ENCODE results near the gene FRMD1.

The FRMD1 gene

DNA sequence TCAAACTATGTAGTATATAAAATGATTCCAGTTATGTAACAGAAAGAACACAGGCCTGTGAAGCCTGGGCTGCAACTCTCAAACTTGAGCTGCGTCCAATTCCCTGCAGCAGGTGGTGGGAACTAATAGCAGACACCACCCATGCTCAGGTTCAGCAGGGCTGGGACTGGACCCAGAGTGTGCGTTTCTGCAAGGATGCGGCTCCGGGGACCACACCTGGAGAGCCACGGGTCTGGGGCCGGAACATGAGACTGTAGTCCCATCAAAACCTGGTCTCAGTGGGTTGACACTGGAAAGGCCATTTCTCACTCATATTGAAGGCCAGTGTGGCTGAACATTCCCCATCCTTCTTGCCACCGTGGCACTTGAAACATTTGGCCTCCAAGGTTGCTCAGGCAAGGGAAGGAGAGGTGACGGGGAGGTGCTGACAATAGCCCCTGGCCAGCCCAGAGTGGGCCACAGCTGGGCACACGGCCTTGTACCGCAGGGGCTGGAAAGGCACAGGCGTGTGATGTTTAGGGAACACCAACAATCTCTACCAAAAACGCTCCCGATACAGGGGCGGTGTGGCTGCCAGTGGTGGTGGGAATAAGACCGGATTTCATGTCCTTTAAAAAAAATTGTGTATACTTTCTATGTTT is 38.0 kb downstream of the FRMD1 start:
- DNase-seq: no peak

DNA sequence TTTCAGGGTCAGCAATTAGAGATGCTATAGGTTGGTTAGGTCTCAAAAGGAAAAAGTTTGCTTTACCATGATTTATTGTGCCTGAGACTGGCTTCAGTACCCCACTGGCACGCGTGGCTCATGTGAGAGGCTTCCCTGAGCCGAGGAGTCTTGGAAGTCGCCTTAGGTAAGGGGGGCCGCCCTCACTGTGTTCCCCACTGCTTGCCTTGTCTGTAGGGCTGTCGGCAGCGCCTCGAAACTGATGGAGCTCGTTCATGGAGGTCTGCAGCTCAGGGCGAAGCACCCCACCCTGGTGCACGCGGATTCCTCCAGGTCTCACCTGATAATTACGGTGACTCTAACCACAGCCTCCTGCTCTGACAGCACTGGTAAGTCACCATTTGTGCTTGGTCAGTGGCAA is 39.2 kb downstream of the FRMD1 start:
- no peak for DNase-seq

DNA sequence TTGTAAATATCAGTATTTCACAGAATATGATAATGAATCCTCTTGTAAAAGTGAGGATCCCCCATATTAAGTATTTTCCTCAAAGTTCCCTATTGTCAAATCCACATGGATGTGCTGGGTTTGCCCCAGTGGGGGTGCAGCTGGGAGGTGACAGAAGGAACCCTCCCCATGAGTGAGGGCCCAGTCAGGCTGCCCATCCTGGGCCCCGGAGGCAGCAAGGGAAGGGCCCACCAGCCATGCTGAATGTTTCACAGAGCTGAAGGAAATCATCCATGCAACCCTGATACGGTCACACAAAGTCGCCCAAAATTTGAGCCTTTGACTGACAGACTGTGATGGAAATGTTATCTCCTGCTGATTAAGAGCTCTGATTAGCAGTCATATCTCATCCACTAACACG is 39.7 kb downstream of the FRMD1 start:
- no peak for DNase-seq

DNA sequence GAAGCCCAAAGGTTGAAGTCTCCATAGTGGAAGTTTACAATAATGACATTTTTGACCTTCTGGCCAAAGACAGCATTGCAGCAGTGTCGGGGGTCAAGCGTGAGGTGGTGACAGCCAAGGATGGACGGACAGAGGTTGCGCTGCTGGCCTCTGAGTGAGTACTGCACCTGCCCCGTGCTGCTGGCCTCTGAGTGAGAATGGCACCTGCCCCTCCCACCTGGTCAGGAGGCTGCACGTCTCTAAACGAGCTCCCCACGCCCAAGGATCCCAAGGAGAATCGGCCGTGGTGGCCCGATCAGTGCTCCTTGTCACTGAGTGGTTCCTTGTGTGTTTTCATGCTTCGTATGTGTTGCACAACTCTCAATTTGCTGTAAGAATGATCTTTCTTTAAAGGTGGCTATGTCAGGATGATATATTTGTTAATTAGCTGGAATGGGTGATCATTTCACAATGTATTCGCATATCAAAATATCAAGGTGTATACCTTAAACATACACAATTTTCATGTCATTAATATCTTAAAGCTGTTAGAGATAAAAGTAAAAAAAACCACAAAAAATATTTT is 40.4 kb downstream of the FRMD1 start:
- no peak for DNase-seq

DNA sequence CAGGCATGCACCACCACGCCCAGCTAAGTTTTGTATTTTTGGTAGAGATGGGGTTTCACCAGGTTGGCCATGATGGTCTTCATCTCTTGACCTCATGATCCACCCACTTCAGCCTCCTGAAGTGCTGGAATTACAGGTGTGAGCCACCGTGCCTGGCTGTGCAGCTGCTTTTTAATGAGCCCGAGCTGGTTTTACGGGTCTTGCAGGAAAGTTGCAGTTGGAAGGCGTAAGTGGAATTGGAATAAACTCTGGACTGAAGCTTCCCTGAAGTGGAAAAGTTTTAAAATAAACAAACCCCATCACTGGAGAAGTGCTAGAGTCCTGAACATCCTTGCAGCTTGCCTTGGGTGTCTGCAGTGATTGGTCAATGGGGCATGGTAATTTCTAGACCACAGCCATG is 41.2 kb downstream of the FRMD1 start:
- DNase-seq: no peak

DNA sequence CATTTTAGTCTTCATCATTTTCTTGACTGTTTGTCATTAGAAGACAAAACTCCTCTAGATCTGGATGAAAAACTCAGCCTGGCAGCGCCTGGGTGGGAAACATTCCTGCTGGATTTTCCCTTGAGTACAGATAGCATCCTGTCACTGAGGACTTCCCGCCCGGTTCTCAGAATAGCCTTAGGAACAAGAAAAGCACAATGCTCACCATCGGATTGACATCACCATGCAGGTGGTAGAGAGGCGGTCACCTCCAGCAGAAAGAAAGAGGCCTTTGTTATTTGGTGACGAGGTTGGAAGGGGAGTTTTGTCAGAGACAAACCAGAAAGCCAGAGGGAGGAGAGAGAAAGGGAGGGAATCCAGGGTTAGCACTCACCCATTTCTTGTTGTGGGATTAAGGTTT is 41.8 kb downstream of the FRMD1 start:
- DNase-seq: no peak

DNA sequence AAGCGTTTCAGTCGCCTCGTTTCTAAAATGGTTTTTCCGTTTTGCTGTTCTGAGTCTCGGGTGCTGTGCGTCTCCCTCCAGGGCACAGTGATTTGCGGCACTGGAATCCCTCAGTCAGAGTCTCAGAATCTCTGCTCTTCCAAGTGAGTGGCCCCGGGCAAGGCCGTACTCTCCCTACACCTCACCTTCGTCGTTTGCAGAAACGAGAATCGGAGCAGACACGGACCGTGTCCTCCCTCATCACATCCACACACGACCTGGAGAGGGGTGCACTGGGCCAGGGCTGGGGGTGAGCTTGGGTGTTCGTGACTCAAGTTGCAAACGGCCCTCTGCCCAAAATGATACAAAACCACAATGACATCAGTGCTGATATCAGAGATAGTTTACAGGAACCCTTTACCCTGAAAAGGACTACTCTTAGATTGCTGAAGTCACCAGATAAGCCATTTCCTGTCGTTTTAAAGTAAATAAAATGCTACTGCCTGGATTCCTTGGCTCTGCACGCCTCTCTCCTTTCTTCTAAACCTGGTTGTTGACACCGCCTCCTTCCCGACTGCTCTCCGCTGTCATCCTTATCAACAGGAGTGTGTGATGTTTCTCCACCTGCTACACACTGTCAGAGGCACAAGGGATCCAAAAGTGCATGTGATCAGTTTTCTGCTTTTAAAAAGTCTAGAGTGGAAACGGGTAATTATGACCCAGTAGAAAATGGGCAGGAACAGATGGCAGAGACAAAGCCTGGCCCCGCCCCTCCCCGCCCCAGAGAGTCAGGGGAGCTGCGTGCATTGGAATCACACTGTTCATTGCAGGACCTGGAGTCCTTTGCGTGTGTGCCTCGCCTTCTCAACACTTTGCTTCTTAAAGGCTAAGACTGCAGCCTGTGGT is 43.1 kb downstream of the FRMD1 start:
- peak; percentile 10 for DNase-seq

DNA sequence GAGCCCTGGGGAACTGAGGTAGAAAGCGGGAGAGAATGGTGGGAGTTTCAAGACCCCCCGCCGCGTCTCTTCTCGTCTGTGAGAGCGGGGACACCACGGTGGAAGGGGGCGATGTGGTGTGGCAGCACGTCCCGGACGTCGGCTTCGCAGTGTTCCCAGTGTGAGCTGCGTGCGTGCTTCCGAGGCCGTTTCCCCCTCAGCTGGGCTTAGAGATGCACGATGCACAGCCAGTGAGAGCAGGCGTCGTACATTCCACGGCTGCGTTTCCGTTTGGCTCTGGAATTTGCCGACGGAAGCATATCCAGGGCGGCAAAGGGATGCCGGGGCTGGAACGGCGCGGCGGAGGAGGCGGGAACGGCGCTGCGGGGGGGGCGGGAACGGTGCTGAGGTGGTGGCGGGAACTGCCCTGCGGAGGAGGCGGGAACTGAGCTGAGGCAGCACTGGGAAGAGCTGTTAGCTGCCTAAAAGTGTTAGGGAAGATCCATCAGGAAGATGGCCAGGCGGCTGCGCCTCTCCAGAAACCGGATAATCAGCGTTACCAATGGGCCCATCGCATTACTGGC is 43.8 kb downstream of the FRMD1 start:
- no peak for DNase-seq

DNA sequence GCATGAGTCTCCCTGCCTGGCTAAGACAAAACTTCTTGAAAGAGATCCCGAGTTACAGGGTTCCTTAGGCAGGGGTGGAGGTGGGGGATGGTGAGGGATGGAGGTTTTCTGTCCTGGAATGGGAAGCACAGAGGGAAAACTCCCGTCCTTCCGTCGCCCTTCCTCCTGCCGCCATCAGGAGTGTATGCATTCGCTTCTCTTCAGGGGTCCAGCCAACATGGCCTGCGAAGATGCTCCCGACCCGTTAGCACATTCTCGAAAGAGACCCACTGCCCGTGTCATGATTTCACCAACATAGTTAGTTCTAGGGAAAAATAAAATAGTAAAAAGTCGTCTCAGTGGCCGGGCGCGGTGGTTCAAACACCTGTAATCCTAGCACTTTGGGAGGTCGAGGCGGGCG is 44.5 kb downstream of the FRMD1 start:
- DNase-seq: no peak

DNA sequence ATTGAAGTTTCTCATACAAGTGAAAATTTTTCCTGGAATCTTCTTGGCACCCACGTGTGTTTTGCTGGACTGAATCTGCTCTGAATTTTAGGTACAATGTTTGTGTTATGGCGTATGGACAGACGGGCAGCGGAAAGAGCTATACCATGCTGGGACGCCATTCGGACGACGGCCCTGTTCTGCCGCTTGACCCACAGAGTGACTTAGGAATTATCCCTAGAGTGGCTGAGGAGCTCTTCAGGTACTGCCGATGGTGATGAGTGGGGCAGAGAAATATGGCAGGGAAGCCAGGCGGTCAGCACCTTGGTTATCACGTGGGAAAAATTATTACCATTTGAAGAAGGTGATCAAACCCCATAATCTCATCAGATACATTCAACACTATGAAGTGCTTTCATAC is 45.2 kb downstream of the FRMD1 start:
- no peak for DNase-seq

DNA sequence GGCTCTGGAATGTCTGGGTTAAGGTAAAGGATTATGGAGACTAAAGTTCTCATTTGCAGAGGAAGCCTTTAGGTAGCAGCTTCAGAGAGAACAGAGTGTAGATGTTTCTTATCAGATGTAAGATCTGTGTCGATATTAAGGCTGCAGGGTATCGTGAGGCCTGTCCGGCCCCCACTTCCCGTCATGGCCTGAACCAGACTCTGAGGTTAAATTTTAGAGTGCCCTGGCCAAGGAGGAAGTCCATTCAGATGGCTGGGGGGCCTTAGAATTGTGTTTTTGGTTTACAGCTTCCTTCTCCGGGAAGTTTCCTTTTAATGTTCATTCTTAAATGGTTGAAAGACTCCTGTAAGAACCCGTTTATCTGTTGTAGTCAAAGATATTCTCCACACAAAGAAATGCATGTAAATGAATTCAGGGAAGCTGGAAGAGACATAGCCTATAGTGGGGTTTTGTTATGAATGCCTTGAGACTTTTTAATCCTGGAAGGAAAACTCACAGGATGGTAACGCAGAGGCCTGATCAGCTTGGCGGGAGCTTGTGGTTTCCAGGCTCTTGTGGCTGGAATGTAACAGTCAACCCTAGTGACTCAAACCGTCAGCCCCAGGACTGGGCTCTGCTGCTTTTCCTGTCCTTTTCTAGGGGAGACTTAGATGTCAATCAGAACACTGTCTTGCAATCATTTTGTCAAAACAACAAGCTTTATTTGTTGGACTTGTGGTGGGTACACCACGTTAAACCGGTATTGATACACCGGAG is 46.8 kb downstream of the FRMD1 start:
- DNase-seq: no peak

DNA sequence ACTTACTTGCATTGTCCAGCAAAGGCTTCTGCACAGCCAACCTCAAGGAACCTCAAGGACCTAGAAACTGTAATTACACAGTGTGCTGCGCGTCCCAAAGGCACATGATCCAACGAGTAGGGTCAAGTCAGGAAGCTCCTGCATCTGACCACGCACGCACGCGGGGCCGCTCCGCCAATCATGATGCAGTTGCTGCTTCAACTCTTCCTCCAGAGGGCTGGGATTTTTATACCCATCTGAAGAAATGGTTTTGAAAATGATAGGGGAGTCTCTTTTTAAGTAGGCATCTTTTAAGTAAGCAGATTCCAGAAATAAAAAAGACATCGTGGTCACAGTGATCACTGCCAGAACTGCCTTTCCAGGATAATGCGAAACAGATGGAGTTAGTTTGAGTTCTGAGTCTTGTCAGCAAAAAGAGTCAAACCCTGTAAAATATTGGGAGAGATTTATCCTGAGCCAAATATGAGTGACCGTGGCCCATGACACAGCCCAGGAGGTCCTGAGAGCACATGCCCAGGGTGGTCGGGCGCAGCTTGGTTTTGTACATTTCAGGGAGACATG is 47.5 kb downstream of the FRMD1 start:
- DNase-seq: no peak

DNA sequence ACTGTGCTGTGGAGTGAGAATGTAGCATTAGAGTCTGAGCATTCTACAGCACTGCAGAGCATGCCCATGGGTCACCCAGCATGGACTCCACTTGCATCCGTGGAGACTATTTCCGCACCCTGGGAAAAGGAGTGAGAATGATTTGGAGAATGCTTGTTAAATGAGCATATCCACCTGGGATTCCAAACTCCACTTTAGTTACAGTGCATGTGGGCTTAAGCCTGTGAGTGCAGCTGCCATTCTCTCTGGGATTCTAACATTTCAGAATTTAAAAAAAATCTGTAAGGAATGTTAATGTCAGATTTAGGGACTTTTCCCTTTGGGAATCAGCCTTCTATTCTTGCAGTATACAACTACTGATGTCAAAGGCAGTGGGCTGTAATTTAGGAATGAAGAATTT is 48.1 kb downstream of the FRMD1 start:
- no peak for DNase-seq

DNA sequence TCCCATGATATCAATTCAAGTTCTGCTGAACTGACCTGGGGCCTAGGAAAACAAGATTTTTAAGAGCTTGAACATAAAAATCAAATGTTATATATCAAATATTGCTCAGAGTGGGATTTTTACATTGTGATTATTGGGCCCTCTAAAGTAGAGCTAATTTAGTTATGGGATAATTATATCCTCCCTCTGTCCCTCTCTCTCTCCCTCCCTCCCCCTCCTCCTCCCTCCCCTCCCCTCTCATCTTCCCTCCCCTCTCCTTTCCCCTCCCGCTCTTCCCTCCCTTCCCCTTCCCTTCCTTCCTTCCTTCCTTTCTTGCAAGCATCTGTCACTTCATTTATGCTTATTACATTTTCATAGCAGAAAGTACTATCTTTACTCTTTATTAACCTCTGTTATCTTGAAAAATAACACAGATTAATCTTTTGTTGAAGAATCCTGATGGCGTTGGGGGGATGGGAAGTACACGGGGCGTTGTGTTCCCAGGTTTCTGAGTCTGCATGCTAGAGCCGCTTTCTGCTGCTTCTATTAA is 48.7 kb downstream of the FRMD1 start:
- DNase-seq: no peak

DNA sequence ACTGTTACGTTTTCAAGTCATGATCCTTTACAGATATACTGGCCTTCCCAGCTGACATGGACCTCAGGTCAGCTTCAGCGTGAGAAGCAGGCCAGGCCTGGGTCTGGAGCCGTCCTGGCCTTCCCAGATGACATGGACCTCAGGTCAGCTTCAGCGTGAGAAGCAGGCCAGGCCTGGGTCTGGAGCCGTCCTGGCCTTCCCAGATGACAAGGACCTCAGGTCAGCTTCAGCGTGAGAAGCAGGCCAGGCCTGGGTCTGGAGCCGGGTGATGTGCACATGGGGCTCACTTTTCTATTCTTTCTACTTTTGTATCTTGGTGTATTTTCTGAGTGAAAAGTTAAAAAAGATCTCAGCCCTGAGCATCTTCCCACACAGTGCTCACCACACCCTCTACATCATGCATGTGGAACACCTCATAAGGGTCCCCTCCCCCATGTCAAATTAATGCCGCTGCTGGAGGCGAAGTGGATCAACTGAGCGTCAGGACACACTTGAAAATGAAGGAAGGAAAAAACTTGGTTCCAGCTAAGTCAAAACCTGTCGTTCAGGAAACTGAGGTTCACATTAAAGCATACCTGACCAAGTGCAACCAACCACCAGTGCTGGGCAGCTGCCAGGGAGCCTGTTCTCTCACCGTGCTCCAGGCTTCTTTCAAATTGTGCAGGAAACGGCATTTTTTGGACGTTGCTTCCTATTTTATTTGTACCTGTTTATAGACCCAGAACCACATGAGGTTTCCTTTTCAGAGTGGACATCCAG is 49.4 kb downstream of the FRMD1 start:
- DNase-seq: no peak

DNA sequence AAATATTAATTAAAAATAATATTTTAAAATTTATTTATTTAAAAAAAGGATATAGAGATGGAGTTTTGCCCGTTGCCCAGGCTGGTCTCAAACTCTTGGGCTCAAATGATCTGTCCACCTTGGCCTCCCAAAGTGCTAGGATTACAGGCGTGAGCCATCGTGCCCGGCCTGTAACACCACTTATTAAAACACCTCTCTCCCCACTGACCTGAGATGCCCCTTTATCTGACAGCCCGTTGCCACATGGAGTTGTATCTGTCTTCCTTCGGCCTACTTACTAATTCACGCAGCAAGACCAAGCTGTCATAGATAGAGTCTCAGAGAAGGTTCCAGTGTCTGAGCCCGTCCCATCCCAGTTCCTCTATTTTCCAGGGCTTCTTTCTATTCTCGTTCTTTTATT is 50.8 kb downstream of the FRMD1 start:
- DNase-seq: no peak

DNA sequence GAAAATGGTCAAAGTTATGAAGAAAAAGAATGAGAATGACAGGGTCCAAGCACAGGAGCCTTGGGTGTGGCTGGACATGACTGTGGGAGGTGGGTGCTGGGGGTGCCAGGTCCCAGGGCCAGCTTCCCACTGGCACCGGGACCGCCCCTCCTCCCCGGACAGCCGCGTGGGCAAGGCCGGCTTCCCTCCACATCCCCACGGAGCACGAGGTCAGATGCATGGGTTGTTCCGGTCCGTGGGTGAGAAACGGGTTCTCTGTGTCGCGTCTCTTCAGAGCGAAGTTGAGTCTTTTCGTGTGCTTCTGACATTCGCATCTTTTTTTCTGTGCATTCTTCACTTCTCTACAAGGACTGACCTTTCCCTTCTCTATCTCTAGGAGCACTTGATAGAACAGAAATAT is 51.5 kb downstream of the FRMD1 start:
- no peak for DNase-seq

DNA sequence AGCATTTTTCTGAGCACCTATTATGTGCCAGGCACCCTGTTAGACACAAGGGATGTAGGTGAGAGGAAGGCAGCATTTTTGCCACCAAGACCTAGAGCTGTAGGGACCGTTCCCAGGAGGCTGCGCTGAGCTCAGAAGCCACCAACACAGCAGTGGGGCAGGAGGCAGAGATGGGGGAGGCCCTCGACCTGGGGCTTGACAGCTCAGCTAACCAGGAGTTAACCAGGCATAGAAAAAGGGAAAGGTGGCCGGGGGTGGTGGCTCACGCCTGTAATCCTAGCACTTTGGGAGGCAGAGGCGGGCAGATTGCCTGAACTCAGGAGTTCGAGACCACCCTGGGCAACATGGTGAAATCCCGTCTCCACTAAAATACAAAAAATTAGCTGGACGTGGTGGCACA is 52.1 kb downstream of the FRMD1 start:
- DNase-seq: no peak

DNA sequence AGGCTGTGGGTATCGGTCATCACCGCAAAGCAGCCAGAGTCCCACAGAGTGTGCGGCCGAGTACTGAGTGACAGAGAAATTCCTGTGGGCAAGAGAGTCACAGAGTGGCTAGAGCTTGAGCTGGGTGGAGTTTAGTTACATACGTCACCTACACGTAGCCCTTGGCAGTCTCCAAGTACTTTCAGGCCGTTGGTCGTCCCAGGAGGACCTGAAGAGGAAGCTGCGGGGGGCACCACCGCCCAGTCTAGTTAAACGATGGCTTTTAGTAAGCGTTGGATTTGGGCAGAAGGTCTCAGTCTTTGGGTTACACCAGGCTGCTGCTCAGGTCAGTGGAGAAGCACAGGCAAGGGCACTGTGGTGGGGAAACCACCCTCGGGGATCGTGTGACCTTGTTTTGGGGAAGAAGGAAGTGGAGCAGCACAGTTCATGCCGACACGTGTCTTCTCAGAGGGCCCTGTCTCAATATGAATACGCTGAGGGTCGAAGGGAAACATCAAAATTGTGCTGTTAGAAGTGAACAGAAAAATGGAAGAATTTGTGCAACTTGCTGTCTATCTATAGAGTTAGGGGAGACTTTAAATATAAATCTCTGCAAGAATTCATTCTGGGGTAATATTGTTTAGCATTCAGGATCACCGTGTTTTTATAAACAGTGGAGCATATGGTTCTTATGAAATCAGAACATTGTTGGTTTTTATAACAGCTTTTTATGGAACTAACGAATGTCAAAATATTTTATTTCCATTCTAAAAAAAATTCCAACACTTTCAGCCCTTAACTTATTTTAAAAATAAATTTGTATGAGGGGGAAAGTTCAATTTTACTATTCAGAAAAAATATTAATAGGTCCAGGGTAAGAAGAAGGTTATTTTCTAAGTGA is 52.9 kb downstream of the FRMD1 start:
- no peak for DNase-seq

DNA sequence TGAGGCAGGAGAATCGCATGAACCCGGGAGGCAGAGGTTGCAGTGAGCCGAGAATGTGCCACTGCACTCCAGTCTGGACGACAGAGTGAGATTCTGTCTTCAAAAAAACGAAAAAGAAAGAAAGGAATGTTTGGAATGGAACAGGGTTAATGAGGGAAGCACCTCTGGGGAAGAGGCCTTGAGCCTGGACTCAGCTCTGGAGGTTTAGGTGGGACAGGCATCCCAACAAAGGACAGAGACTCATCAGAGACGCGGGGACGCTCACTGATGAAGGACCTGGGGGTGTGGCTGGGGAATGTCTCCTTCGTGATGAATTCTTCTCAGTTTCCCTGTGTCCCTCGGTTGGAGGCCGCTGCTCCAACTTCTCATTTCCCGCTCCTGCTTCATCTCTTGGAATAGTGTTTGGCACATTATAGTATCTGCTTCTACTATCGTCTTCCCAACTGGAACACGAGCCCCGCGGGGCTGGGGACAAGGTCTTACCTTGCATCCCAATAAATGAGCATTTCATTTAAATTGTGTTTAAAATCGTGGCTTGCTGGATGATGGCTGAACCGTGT is 54.0 kb downstream of the FRMD1 start:
- DNase-seq: no peak

All from stimulated activated CD4-positive, alpha-beta T cell treated with anti-CD3 and anti-CD28 coated beads, Interleukin-15, amount 100 ng/mL, for 24 hours (primary cell).